ENCODE measurements around the gene CX3CR1.

Gene CX3CR1

GRCh38 chr3:39220407-39221140, 59.3 kb downstream of the CX3CR1 start:
- DNase-seq: no peak

- DNase-seq: no peak
Measured at GRCh38 chr3:39219702-39220101, 60.1 kb downstream of the CX3CR1 start.

GRCh38 chr3:39216176-39216790, 63.6 kb downstream of the CX3CR1 start:
- DNase-seq: peak; percentile 33

- DNase-seq: no peak
Measured at GRCh38 chr3:39213613-39214012, 66.2 kb downstream of the CX3CR1 start.
